IMR-90 (cell line): ENCODE results near the gene VPS37C. TPM values are rescaled to one million over a fixed set of nuclear protein-coding genes. Genes with fewer than 3 reads are reported as not detected.

Source experiments
- ATAC-seq: fragments of 200-7000 bp; cut with Tn5 transposase; 2 replicates; pipeline ENCODE4 v1.9.1; 2020; ENCODE audit warnings: low read depth, mild to moderate bottlenecking, moderate library complexity
- BruUV-seq: library from RNA; stranded (reverse); fragments of 400-500 nt; replicated peaks from 2 replicates; lab custom pipeline; 2021; lab: Mats Ljungman, UMichigan
- CTCF ChIA-PET: fragments of 300-600 bp; formaldehyde crosslinking; extraction: SDS; loops from one replicate; lab custom pipeline; 2021; ENCODE audit warnings: antibody characterized with exemption; lab: Yijun Ruan, JAX
- POLR2A ChIA-PET: fragments of 300-600 bp; sonication (Branson Sonifier 250); formaldehyde crosslinking; loops from one replicate; lab custom pipeline; 2022; ENCODE audit warnings: antibody characterized with exemption; ENCODE audit not compliant: unreplicated experiment; lab: Charles Lee
- DNase-seq: peaks from one replicate; pipeline ENCODE4 v3.0.0; 2013
- H2AFZ ChIP-seq: replicated peaks from 2 replicates; pipeline ENCODE3; 2013; ENCODE audit warnings: low read length, mild to moderate bottlenecking; ENCODE audit not compliant: poor library complexity
- H2AK5ac ChIP-seq: 2 replicates; pipeline ENCODE4 v1.6.1; 2013; ENCODE audit warnings: low read depth, low read length, inconsistent platforms
- H2AK9ac ChIP-seq: replicated peaks from 2 replicates; pipeline ENCODE3; 2013; ENCODE audit warnings: mild to moderate bottlenecking, low read depth, low read length, moderate library complexity; ENCODE audit not compliant: poor library complexity
- H2BK120ac ChIP-seq: 2 replicates; pipeline ENCODE4 v1.6.1; 2013; ENCODE audit warnings: low read depth, low read length, inconsistent platforms
- H2BK15ac ChIP-seq: 3 replicates; pipeline ENCODE4 v1.6.1; 2013; ENCODE audit warnings: low read depth, low read length, inconsistent platforms
- H2BK20ac ChIP-seq: 2 replicates; pipeline ENCODE4 v1.6.1; 2013; ENCODE audit warnings: low read depth, mild to moderate bottlenecking, inconsistent platforms, low read length, moderate library complexity
- H2BK5ac ChIP-seq: 2 replicates; pipeline ENCODE4 v1.6.1; 2013; ENCODE audit warnings: mild to moderate bottlenecking, low read depth, low read length, inconsistent platforms; ENCODE audit not compliant: poor library complexity, severe bottlenecking
- H3K14ac ChIP-seq: replicated peaks from 2 replicates; pipeline ENCODE4 v1.6.1; 2013; ENCODE audit warnings: low read depth, low read length, inconsistent platforms
- H3K18ac ChIP-seq: 2 replicates; pipeline ENCODE4 v1.6.1; 2013; ENCODE audit warnings: low read depth, low read length, control low read depth
- H3K23ac ChIP-seq: 2 replicates; pipeline ENCODE4 v1.6.1; 2013; ENCODE audit warnings: low read depth, low read length, inconsistent platforms
- H3K27ac ChIP-seq: 2 replicates; pipeline ENCODE4 v1.5.1; 2013; ENCODE audit warnings: mild to moderate bottlenecking, control low read depth, low read length; ENCODE audit not compliant: insufficient read depth
- H3K27me3 ChIP-seq: 2 replicates; pipeline ENCODE4 v1.6.1; 2013; ENCODE audit warnings: low read length; ENCODE audit not compliant: control insufficient read depth, insufficient read depth
- H3K36me3 ChIP-seq: 2 replicates; pipeline ENCODE4 v1.6.1; 2013; ENCODE audit warnings: low read length, mixed read lengths; ENCODE audit not compliant: control insufficient read depth, insufficient read depth
- H3K4ac ChIP-seq: 2 replicates; pipeline ENCODE4 v1.6.1; 2013; ENCODE audit warnings: low read depth, low read length, inconsistent platforms
- H3K4me1 ChIP-seq: 2 replicates; pipeline ENCODE4 v1.6.1; 2013; ENCODE audit warnings: low read length, mixed read lengths; ENCODE audit not compliant: control insufficient read depth, insufficient read depth
- H3K4me2 ChIP-seq: 2 replicates; pipeline ENCODE4 v1.6.1; 2013; ENCODE audit warnings: low read depth, mild to moderate bottlenecking, control low read depth, low read length, moderate library complexity
- H3K4me3 ChIP-seq: 2 replicates; pipeline ENCODE4 v1.5.1; 2013; ENCODE audit warnings: low read depth, mild to moderate bottlenecking, control low read depth, low read length, moderate library complexity; ENCODE audit not compliant: insufficient read depth
- H3K56ac ChIP-seq: 2 replicates; pipeline ENCODE4 v1.6.1; 2013; ENCODE audit warnings: low read length, inconsistent platforms; ENCODE audit not compliant: insufficient read depth; ENCODE audit errors: extremely low read depth
- H3K79me1 ChIP-seq, 2 experiments: 2 replicates each; pipeline ENCODE4 v1.6.1; 2013; ENCODE audit warnings: low read length in 2 of 2, inconsistent platforms in 1 of 2, low read depth in 1 of 2
- H3K9ac ChIP-seq: 2 replicates; pipeline ENCODE4 v1.6.1; 2013; ENCODE audit warnings: low read depth, low read length, control low read depth
- H3K9me1 ChIP-seq: 2 replicates; pipeline ENCODE4 v1.6.1; 2013; ENCODE audit warnings: low read length, inconsistent platforms; ENCODE audit not compliant: insufficient read depth
- H3K9me3 ChIP-seq: 2 replicates; pipeline ENCODE4 v1.6.1; 2013; ENCODE audit warnings: low read length; ENCODE audit not compliant: control insufficient read depth, insufficient read depth
- H4K20me1 ChIP-seq: 2 replicates; pipeline ENCODE4 v1.6.1; 2013; ENCODE audit warnings: low read length, inconsistent platforms; ENCODE audit not compliant: insufficient read depth
- H4K5ac ChIP-seq: 2 replicates; pipeline ENCODE4 v1.6.1; 2013; ENCODE audit warnings: mild to moderate bottlenecking, low read depth, low read length, control low read depth
- H4K8ac ChIP-seq, 2 experiments: 2 replicates each; pipeline ENCODE4 v1.6.1; 2013; ENCODE audit warnings: low read depth in 2 of 2, low read length in 2 of 2, control low read depth in 1 of 2, inconsistent platforms in 1 of 2
- H4K91ac ChIP-seq: 2 replicates; pipeline ENCODE4 v1.6.1; 2013; ENCODE audit warnings: low read depth, low read length, inconsistent platforms; ENCODE audit not compliant: insufficient read depth
- BHLHE40 ChIP-seq: fragments of 150-350 bp; IDR thresholded peaks from 2 replicates; pipeline ENCODE4 v1.6.1; 2016; ENCODE audit warnings: mild to moderate bottlenecking, low read depth, low read length
- CTCF ChIP-seq: conservative IDR thresholded peaks from 2 replicates; pipeline ENCODE4 v1.5.1; 2012; ENCODE audit warnings: mild to moderate bottlenecking, low read depth, low read length, improper control_type of control experiment
- ELK1 ChIP-seq: fragments of 150-350 bp; IDR thresholded peaks from 2 replicates; pipeline ENCODE4 v1.6.1; 2016; ENCODE audit warnings: low read depth, mild to moderate bottlenecking, low read length, moderate library complexity, borderline replicate concordance
- FOS ChIP-seq: fragments of 150-350 bp; IDR thresholded peaks from 2 replicates; pipeline ENCODE4 v1.6.1; 2016; ENCODE audit warnings: low read depth, low read length
- MAFK ChIP-seq: IDR thresholded peaks from 2 replicates; pipeline ENCODE4 v1.6.1; 2012; ENCODE audit warnings: low read depth, low read length, improper control_type of control experiment
- MXI1 ChIP-seq: IDR thresholded peaks from 2 replicates; pipeline ENCODE4 v1.6.1; 2012; ENCODE audit warnings: low read depth, mild to moderate bottlenecking, low read length, moderate library complexity, borderline replicate concordance
- NFE2L2 ChIP-seq: fragments of 150-350 bp; IDR thresholded peaks from 2 replicates; pipeline ENCODE4 v1.6.1; 2016; ENCODE audit warnings: low read depth, mild to moderate bottlenecking, low read length
- POLR2A ChIP-seq: IDR thresholded peaks from 2 replicates; pipeline ENCODE4 v1.6.1; 2012; ENCODE audit warnings: mild to moderate bottlenecking, low read depth, low read length
- RAD21 ChIP-seq: IDR thresholded peaks from 2 replicates; pipeline ENCODE4 v1.6.1; 2012; ENCODE audit warnings: low read length, improper control_type of control experiment
- RCOR1 ChIP-seq: IDR thresholded peaks from 2 replicates; pipeline ENCODE4 v1.6.1; 2012; ENCODE audit warnings: mild to moderate bottlenecking, low read length, improper control_type of control experiment; ENCODE audit not compliant: insufficient replicate concordance
- RFX5 ChIP-seq: IDR thresholded peaks from 2 replicates; pipeline ENCODE4 v1.8.0; 2012; ENCODE audit warnings: low read depth, mild to moderate bottlenecking, low read length, moderate library complexity
- SMC3 ChIP-seq: fragments of 150-350 bp; IDR thresholded peaks from 2 replicates; pipeline ENCODE4 v1.6.1; 2016; ENCODE audit warnings: low read depth, mild to moderate bottlenecking, antibody characterized with exemption, low read length, moderate library complexity
- WGBS, 2 experiments: methylation state at CpG; one replicate each; pipeline versions ENCODE4 v1.1.5 to v1.1.7; 2013; ENCODE audit warnings: missing lambda C conversion rate in 2 of 2; ENCODE audit not compliant: insufficient read length in 1 of 2; ENCODE audit errors: extremely low coverage in 2 of 2; 5-methylcytosine and 5-hydroxymethylcytosine counted together
- dilution Hi-C: fragments of 300-500 bp; cut with HindIII; formaldehyde crosslinking; loops from one replicate; pipeline ENCODE4 v1.14.3; 2018; ENCODE audit warnings: low sequenced_read_pairs; ENCODE audit not compliant: unreplicated experiment
- in situ Hi-C: fragments of 300-500 bp; cut with MboI; formaldehyde crosslinking; loops from 3 replicates; pipeline ENCODE4 v1.14.3; 2019; ENCODE audit warnings: low sequenced_read_pairs, inconsistent platforms, mixed read lengths
- intact Hi-C: fragments of 100-400 bp; cut with micrococcal nuclease; formaldehyde crosslinking; loops from 2 replicates; pipeline ENCODE4 v1.10.0; 2022
- polyA plus RNA-seq, 3 experiments: library from polyadenylated mRNA; depleted of rRNA; stranded (reverse); fragments of >200 nt; gene quantifications; 2 replicates each; pipeline ENCODE4 v1.2.3, GENCODE V29; 2012; ENCODE audit warnings: low replicate concordance in 1 of 3
- total RNA-seq: library from RNA; depleted of rRNA; stranded (reverse); fragments of >200 nt; gene quantifications from 2 replicates; pipeline ENCODE4 v1.2.3, GENCODE V29; 2012

The VPS37C gene
- total and polyA plus RNA-seq, 2 of the 4 experiments (the other 2 are of a cell fraction), result 3.2 to 13.2 TPM

DNA sequence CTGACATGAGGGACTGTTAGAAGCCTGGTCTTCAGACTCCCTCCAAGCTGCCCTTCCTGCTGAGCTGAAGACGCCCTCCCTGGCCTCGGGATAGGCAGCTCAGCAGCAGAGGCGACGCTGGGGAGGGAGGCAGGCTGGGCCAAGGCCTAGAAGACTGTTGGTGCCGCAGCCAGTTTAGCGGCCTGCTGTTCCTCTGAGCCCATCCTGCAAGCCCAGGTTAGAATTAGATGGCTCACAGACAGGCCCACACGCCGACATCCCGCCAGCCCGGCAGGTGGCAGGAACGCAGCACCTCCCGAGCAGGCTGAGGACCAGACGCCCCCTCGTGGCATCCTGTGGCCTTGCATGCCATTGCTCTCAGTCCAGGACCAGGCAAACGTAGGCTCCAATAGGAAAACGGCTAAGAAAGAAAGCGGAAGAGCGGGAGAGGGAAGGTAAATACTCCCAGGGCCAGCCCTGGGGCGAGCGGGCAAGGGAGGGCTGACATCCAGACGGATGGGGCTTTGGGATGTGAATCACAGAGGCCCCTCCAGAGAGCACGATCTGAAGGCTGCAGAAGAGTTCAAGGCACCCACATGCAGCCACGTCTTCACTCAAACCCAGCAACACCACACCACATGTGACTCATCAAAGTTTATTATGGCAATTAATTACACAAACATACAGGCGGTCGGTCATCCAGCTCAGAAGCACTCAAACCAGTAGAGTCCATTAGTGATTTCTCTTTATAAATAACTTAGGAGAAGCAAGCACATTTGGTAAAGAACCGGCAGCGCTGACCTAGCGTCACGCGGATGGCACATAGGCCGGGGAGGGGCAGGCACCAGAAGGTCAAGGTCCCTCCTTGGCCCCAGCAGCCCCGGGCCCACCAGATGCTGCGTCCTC lies 31.3 kb downstream of the VPS37C start:
- Histone ChIP-seq H4K91ac (no peak overlapping the region), H4K20me1 (peaks cover 31% of the 10 kb centered on the region), H3K36me3 (peaks cover 16% of the 10 kb centered on the region; the same call in 1 of the 2 replicates), H3K4me1 (peaks cover 10% of the 10 kb centered on the region), H2BK20ac (no peak overlapping the region; the same call in 1 of the 2 replicates), H2AK9ac (peak overlapping the region; percentile 78), H3K18ac (no peak overlapping the region), H3K79me1 (peaks cover 3 to 17% of the 10 kb centered on the region in 2 experiments; a peak in 1 of 4 replicates), H2BK5ac (peak overlapping the region; percentile 20), H2BK120ac (no peak overlapping the region), H3K27me3 (peaks cover 5% of the 10 kb centered on the region; the same call in 1 of the 2 replicates), H3K27ac (peak overlapping the region; percentile 18), H3K14ac (no peak overlapping the region), H3K9me1 (peaks cover 11% of the 10 kb centered on the region; the same call in 1 of the 2 replicates), H2BK15ac (no peak overlapping the region), H2AFZ (peak overlapping the region; percentile 65), H2AK5ac (0 out of 2 replicates have a peak overlapping the region, but pooled peaks have one; percentile 28), H3K56ac (no peak overlapping the region), H3K9ac (no peak overlapping the region), H3K23ac (no peak overlapping the region), H3K4me2 (peak overlapping the region; percentile 22), H3K4me3 (peak overlapping the region; percentile 11; the same call in 1 of the 2 replicates), H4K5ac (no peak overlapping the region), H4K8ac (no peak overlapping the region; a peak in 1 of 4 replicates), H3K9me3 (no peaks in the 10 kb centered on the region), H3K4ac (peak overlapping the region; percentile 5; the same call in 1 of the 2 replicates)
- dilution Hi-C loops, result no loop called here
- 51% methylated on average over 5 of the region's 33 CpGs; no CpG with 5 or more reads in 1 of the 2 experiments for WGBS, 2 experiments
- POLR2A ChIA-PET, result no interaction called here
- BruUV-seq, result no TSS peak
- intact Hi-C loops, result loop anchor here (1.0 to 2.0 kb wide), 4 partner anchors 57 to 355 kb away; partner anchors contain the start of gene CD6
- ATAC-seq (peak; percentile 96), DNase-seq (peak; percentile 93)
- CTCF ChIA-PET, result interaction anchor here (0.6 to 1.2 kb wide), 6 partner anchors 12 to 58 kb away, joined by 3 to 5 read pairs (median 3); no protein-coding TSS in a partner anchor
- in situ Hi-C loops, result loop anchor here (5.0 kb wide), 1 partner anchor 57 kb away; no protein-coding TSS in a partner anchor
- TF ChIP-seq POLR2A, result peak; percentile 39; the same call in 1 of the 2 replicates
- TF ChIP-seq NFE2L2, result peak; percentile 14; the same call in 1 of the 2 replicates
- TF ChIP-seq CTCF, result peak; percentile 100
- TF ChIP-seq RFX5, result 0 out of 2 replicates have a peak, but pooled peaks have one; percentile 34
- peak; percentile 78; the same call in 1 of the 2 replicates for TF ChIP-seq MXI1
- no peak for TF ChIP-seq ELK1
- TF ChIP-seq BHLHE40, result peak; percentile 72
- peak; percentile 93 for TF ChIP-seq RAD21
- no peak for TF ChIP-seq MAFK
- peak; percentile 98 for TF ChIP-seq SMC3
- TF ChIP-seq RCOR1, result no peak
- TF ChIP-seq FOS, result peak; percentile 82
